MM.1S (cell line): ENCODE data around the gene DCLK2.

Source experiments
- DNase-seq: peaks from one replicate; pipeline ENCODE4 v3.0.0-alpha.2; 2015
- H2AFZ ChIP-seq: fragments of 300-600 bp; sonication (generic); 2 replicates; pipeline ENCODE4 v1.6.0; 2016; ENCODE audit warnings: antibody characterized with exemption, low read length
- H3F3A ChIP-seq: fragments of 300-600 bp; sonication (generic); 2 replicates; pipeline ENCODE4 v1.6.1; 2016; ENCODE audit warnings: mild to moderate bottlenecking, antibody characterized with exemption, low read length, moderate library complexity, mixed read lengths; ENCODE audit not compliant: insufficient read depth
- H3K27ac ChIP-seq: fragments of 300-600 bp; sonication (generic); 2 replicates; pipeline ENCODE4 v1.5.1; 2016; ENCODE audit warnings: mild to moderate bottlenecking, low read length
- H3K27me3 ChIP-seq: fragments of 300-600 bp; sonication (generic); replicated peaks from 2 replicates; pipeline ENCODE4 v1.6.0; 2016; ENCODE audit warnings: low read length; ENCODE audit not compliant: insufficient read depth
- H3K36me3 ChIP-seq: fragments of 300-600 bp; sonication (generic); replicated peaks from 2 replicates; pipeline ENCODE4 v1.6.1; 2016; ENCODE audit warnings: mild to moderate bottlenecking, low read length, mixed read lengths; ENCODE audit not compliant: insufficient read depth
- H3K4me1 ChIP-seq: fragments of 300-600 bp; sonication (generic); 2 replicates; pipeline ENCODE4 v1.6.1; 2016; ENCODE audit warnings: low read length, mixed read lengths
- H3K4me2 ChIP-seq: fragments of 300-600 bp; sonication (generic); 2 replicates; pipeline ENCODE4 v1.6.0; 2016; ENCODE audit warnings: low read depth, low read length
- H3K4me3 ChIP-seq: fragments of 300-600 bp; sonication (generic); 2 replicates; pipeline ENCODE4 v1.5.1; 2016; ENCODE audit warnings: low read length, mixed read lengths
- H3K79me2 ChIP-seq: fragments of 300-600 bp; sonication (generic); 2 replicates; pipeline ENCODE4 v1.6.1; 2016; ENCODE audit warnings: mixed run types, low read length, mixed read lengths
- H3K9ac ChIP-seq: fragments of 300-600 bp; sonication (generic); 2 replicates; pipeline ENCODE4 v1.6.1; 2016; ENCODE audit warnings: low read length, mixed read lengths
- H3K9me2 ChIP-seq: fragments of 300-600 bp; sonication (generic); replicated peaks from 2 replicates; pipeline ENCODE4 v1.6.1; 2016; ENCODE audit warnings: mild to moderate bottlenecking, low read length, mixed read lengths; ENCODE audit not compliant: insufficient read depth
- H3K9me3 ChIP-seq: fragments of 300-600 bp; sonication (generic); replicated peaks from 2 replicates; pipeline ENCODE4 v1.6.1; 2016; ENCODE audit warnings: mild to moderate bottlenecking, low read length, mixed read lengths; ENCODE audit not compliant: insufficient read depth
- H4K20me1 ChIP-seq: fragments of 300-600 bp; sonication (generic); 2 replicates; pipeline ENCODE4 v1.6.1; 2016; ENCODE audit warnings: mild to moderate bottlenecking, low read length, moderate library complexity, mixed read lengths; ENCODE audit not compliant: insufficient read depth
- CTCF ChIP-seq: fragments of 300-600 bp; sonication (generic); IDR thresholded peaks from 2 replicates; pipeline ENCODE4 v1.5.1; 2016; ENCODE audit warnings: antibody characterized with exemption, low read length, mixed read lengths
- EZH2 ChIP-seq: fragments of 300-600 bp; sonication (generic); optimal IDR thresholded peaks from 2 replicates; pipeline ENCODE3; 2017; ENCODE audit warnings: low read depth, mild to moderate bottlenecking, antibody characterized with exemption, low read length, mixed read lengths
- EZH2phosphoT487 ChIP-seq: fragments of 300-600 bp; sonication (generic); IDR thresholded peaks from 2 replicates; pipeline ENCODE4 v1.6.1; 2018; ENCODE audit warnings: antibody characterized with exemption, low read length

DCLK2 gene

GRCh38 chr4:150240011-150240410 is 161.8 kb downstream of the DCLK2 start:
- no peaks in the 10 kb centered on the region for H3K36me3 ChIP-seq
- no peaks in the 10 kb centered on the region for H3K4me1 ChIP-seq
- H3K9ac ChIP-seq, result no peak overlapping the region

GRCh38 chr4:150242820-150243458 is 164.7 kb downstream of the DCLK2 start:
- H3K4me1 ChIP-seq, result no peaks in the 10 kb centered on the region
- H3K9ac ChIP-seq, result no peak overlapping the region
- H3K9me2 ChIP-seq, result no peaks in the 10 kb centered on the region
- no peaks in the 10 kb centered on the region; the same call in 1 of the 2 replicates for H3F3A ChIP-seq
- no peak overlapping the region for H2AFZ ChIP-seq
- H3K36me3 ChIP-seq, result no peaks in the 10 kb centered on the region
- TF ChIP-seq CTCF (peak; percentile 88), EZH2phosphoT487 (no peak)
- no peaks in the 10 kb centered on the region for H3K9me3 ChIP-seq
- H3K27me3 ChIP-seq, result no peaks in the 10 kb centered on the region
- no peaks in the 10 kb centered on the region for H3K79me2 ChIP-seq
- H3K4me2 ChIP-seq, result no peak overlapping the region
- H3K27ac ChIP-seq, result no peak overlapping the region
- no peaks in the 10 kb centered on the region for H4K20me1 ChIP-seq
- peak; percentile 19 for DNase-seq
- H3K4me3 ChIP-seq, result no peak overlapping the region

More at GRCh38 chr4:150240011-150240410, 161.8 kb downstream of the DCLK2 start:
- H3K9me2 ChIP-seq, result no peaks in the 10 kb centered on the region
- H3K4me3 ChIP-seq, result no peak overlapping the region
- H3K9me3 ChIP-seq, result no peaks in the 10 kb centered on the region
- DNase-seq, result no peak
- no peak overlapping the region for H3K27ac ChIP-seq
- no peak overlapping the region for H3K4me2 ChIP-seq
- no peak overlapping the region for H2AFZ ChIP-seq
- no peaks in the 10 kb centered on the region; the same call in 1 of the 2 replicates for H3F3A ChIP-seq
- TF ChIP-seq EZH2, result no peak
- no peak for TF ChIP-seq EZH2phosphoT487
- no peak for TF ChIP-seq CTCF
- no peaks in the 10 kb centered on the region for H3K79me2 ChIP-seq
- H3K27me3 ChIP-seq, result no peaks in the 10 kb centered on the region
- H4K20me1 ChIP-seq, result no peaks in the 10 kb centered on the region

GRCh38 chr4:150243932-150244331 is 165.7 kb downstream of the DCLK2 start:
- Histone ChIP-seq H3K4me3 (no peak overlapping the region), H3K79me2 (no peaks in the 10 kb centered on the region), H3K27me3 (no peaks in the 10 kb centered on the region), H3K4me1 (no peaks in the 10 kb centered on the region), H2AFZ (no peak overlapping the region), H3K9ac (no peak overlapping the region), H3K9me2 (no peaks in the 10 kb centered on the region), H3F3A (no peaks in the 10 kb centered on the region; the same call in 1 of the 2 replicates), H3K36me3 (no peaks in the 10 kb centered on the region), H3K4me2 (no peak overlapping the region), H3K27ac (no peak overlapping the region), H4K20me1 (no peaks in the 10 kb centered on the region), H3K9me3 (no peaks in the 10 kb centered on the region)
- DNase-seq, result no peak
- TF ChIP-seq EZH2, result no peak
- TF ChIP-seq EZH2phosphoT487, result no peak
- TF ChIP-seq CTCF, result no peak
